Astrocyte (in vitro differentiated cells and primary cell): ENCODE results near the gene VPS26C.

Source experiments
- CTCF ChIP-seq: IDR thresholded peaks from 2 replicates; pipeline ENCODE4 v1.5.1; 2011; ENCODE audit warnings: low read depth, mild to moderate bottlenecking, inconsistent platforms, low read length, moderate library complexity; ENCODE audit not compliant: insufficient read depth
- EZH2 ChIP-seq: IDR thresholded peaks from 2 replicates; pipeline ENCODE4 v1.6.1; 2012; ENCODE audit warnings: mild to moderate bottlenecking, low read length, inconsistent platforms; ENCODE audit not compliant: insufficient read depth

GRCh38 chr21:37230632-37231248, 36.4 kb downstream of the VPS26C start:
- TF ChIP-seq CTCF: no peak
- TF ChIP-seq EZH2: no peak
